Measurements from ENCODE around the gene PARL.

GRCh38 chr3:183927059-183927458 lies 42.4 kb upstream of the PARL start:
- TF ChIP-seq CTCF (IDR thresholded peaks at IDR 0.05) (no peak), EZH2phosphoT487 (IDR thresholded peaks at IDR 0.05) (no peak)

All from neural progenitor cell (in vitro differentiated cells).